Naive thymus-derived CD4-positive, alpha-beta T cell (primary cell): Measurements from ENCODE around the gene CACNA1G. TPM values are rescaled to one million over a fixed set of nuclear protein-coding genes. Genes with fewer than 3 reads are reported as not detected.

Experiments used
- ATAC-seq: fragments of 150-1000 bp; cut with Tn5 transposase; 2 replicates; pipeline ENCODE4 v1.10.0; 2021; ENCODE audit warnings: mild to moderate bottlenecking, moderate library complexity
- CTCF ChIA-PET: fragments of 350-600 bp; sonication (Branson Sonifier 250); formaldehyde crosslinking; loops from one replicate; lab custom pipeline; 2021; ENCODE audit warnings: antibody characterized with exemption; lab: Charles Lee
- POLR2A ChIA-PET: fragments of 350-600 bp; sonication (Branson Sonifier 250); formaldehyde crosslinking; loops from one replicate; lab custom pipeline; 2021; ENCODE audit warnings: antibody characterized with exemption, inconsistent platforms; lab: Charles Lee
- DNase-seq, 9 donors: peaks; one replicate each; pipeline versions ENCODE4 v3.0.0 to v3.0.0-alpha.2; 2020 to 2022; ENCODE audit warnings: mixed read lengths in 1 of 9
- H3K27ac ChIP-seq: one replicate; pipeline ENCODE4 v1.7.0; 2013; ENCODE audit warnings: mild to moderate bottlenecking, low read depth, low read length, moderate library complexity
- H3K27me3 ChIP-seq, 2 donors: one replicate each; pipeline ENCODE4 v1.7.0; 2013; ENCODE audit warnings: low read length in 2 of 2, mild to moderate bottlenecking in 2 of 2, moderate library complexity in 2 of 2; ENCODE audit not compliant: control insufficient read depth in 2 of 2, insufficient read depth in 2 of 2
- H3K36me3 ChIP-seq, 3 experiments: 1 replicate in 2 of 3; 2 replicates in 1 of 3; pipeline ENCODE4 v1.7.0; 2013; ENCODE audit warnings: low read length in 3 of 3, mild to moderate bottlenecking in 3 of 3, moderate library complexity in 1 of 3; ENCODE audit not compliant: insufficient read depth in 3 of 3, control insufficient read depth in 2 of 3
- H3K4me1 ChIP-seq, 2 donors: one replicate each; pipeline ENCODE4 v1.7.0; 2013; ENCODE audit warnings: low read length in 2 of 2, mild to moderate bottlenecking in 2 of 2, moderate library complexity in 1 of 2; ENCODE audit not compliant: control insufficient read depth in 2 of 2, insufficient read depth in 2 of 2
- H3K4me3 ChIP-seq: 2 replicates; pipeline ENCODE4 v1.7.0; 2013; ENCODE audit warnings: mild to moderate bottlenecking, low read length
- H3K9me3 ChIP-seq, 3 experiments: 1 replicate in 2 of 3; 2 replicates in 1 of 3; pipeline ENCODE4 v1.7.0; 2013; ENCODE audit warnings: low read length in 3 of 3; ENCODE audit not compliant: control insufficient read depth in 2 of 3
- H3K27ac Mint-ChIP-seq, 9 donors: one replicate each; pipeline ENCODE4 v1.8.0; 2020 to 2022; ENCODE audit warnings: mixed read lengths in 9 of 9, mild to moderate bottlenecking in 8 of 9, moderate library complexity in 5 of 9, inconsistent platforms in 2 of 9
- H3K27me3 Mint-ChIP-seq, 5 donors: one replicate each; pipeline ENCODE4 v1.8.0; 2021 to 2022; ENCODE audit warnings: mixed read lengths in 5 of 5, mild to moderate bottlenecking in 1 of 5
- H3K36me3 Mint-ChIP-seq, 5 donors: one replicate each; pipeline ENCODE4 v1.8.0; 2020 to 2022; ENCODE audit warnings: mixed read lengths in 5 of 5, mild to moderate bottlenecking in 3 of 5, inconsistent platforms in 1 of 5
- H3K4me1 Mint-ChIP-seq, 7 donors: one replicate each; pipeline ENCODE4 v1.8.0; 2020 to 2022; ENCODE audit warnings: mixed read lengths in 7 of 7, mild to moderate bottlenecking in 3 of 7, inconsistent platforms in 1 of 7
- H3K4me3 Mint-ChIP-seq, 10 donors: one replicate each; pipeline ENCODE4 v1.8.0; 2020 to 2022; ENCODE audit warnings: mild to moderate bottlenecking in 10 of 10, mixed read lengths in 10 of 10, moderate library complexity in 6 of 10, inconsistent platforms in 2 of 10
- H3K9me3 Mint-ChIP-seq, 11 donors: one replicate each; pipeline ENCODE4 v1.8.0; 2020 to 2022; ENCODE audit warnings: mixed read lengths in 11 of 11, mild to moderate bottlenecking in 4 of 11, inconsistent platforms in 1 of 11, moderate library complexity in 1 of 11
- intact Hi-C, 2 donors: fragments of 100-400 bp; cut with micrococcal nuclease; formaldehyde crosslinking; loops; one replicate each; pipeline ENCODE4 v1.15.1; 2023
- polyA plus RNA-seq, 2 donors: library from polyadenylated mRNA; unstranded; fragments of 300-500 nt; fragmentation: Illumina TruSeq; gene quantifications; one replicate each; pipeline ENCODE4 v1.2.3, GENCODE V29; 2021
- total RNA-seq, 6 experiments: library from RNA in 5 of 6; stranded (reverse) in 5 of 6; gene quantifications; 1 replicate in 5 of 6; 2 replicates in 1 of 6; pipeline ENCODE4 v1.2.3 and lab custom pipeline; 2021 to 2026

Gene CACNA1G
- total and polyA plus RNA-seq, 7 experiments from 2014 or later = not detected

DNA sequence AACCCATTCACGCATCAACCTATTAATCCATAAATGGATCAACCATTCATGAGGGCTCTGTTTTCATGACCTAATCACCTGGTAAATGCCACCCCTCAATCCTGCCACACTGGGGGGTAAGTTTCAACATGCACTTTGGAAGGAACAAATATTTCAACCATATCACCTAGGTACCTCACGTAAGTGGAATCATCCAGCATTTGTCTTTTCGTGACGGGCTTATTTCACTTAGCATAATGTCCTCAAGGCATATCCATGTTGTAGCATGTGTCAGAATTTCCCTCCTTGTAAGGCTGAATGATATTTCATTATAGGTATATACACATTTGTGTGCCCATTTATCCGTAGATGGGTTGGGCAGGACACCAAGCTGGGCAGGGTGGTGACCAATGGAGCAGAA, 111.6 kb downstream of the CACNA1G start:
- CTCF ChIA-PET = interaction anchor here (0.6 kb wide), 1 partner anchor 24 kb away, joined by 4 read pairs; no protein-coding TSS in a partner anchor
- Histone ChIP-seq H3K4me3 (no peak overlapping the region), H3K9me3 (no peaks in the 10 kb centered on the region), H3K36me3 (no peaks in the 10 kb centered on the region), H3K27me3 (no peaks in the 10 kb centered on the region), H3K27ac (no peak overlapping the region), H3K4me1 (no peaks in the 10 kb centered on the region)
- DNase-seq = no peak
- intact Hi-C loops = no loop called here
- Mint-ChIP-seq H3K27ac (no peak overlapping the region), H3K27me3 (peaks cover 0 to 4% (median under 1%) of the 10 kb centered on the region in 5 donors), H3K4me1 (peaks cover 0 to 7% (median 0%) of the 10 kb centered on the region in 7 donors), H3K9me3 (no peaks in the 10 kb centered on the region), H3K36me3 (no peaks in the 10 kb centered on the region), H3K4me3 (no peak overlapping the region)
- POLR2A ChIA-PET = interaction anchor here (0.6 kb wide), 1 partner anchor 604 kb away, joined by 5 read pairs; no protein-coding TSS in a partner anchor
- ATAC-seq = no peak

- Histone ChIP-seq H3K4me1 (no peaks in the 10 kb centered on the region), H3K27me3 (no peaks in the 10 kb centered on the region), H3K9me3 (no peaks in the 10 kb centered on the region), H3K27ac (no peak overlapping the region), H3K36me3 (no peaks in the 10 kb centered on the region), H3K4me3 (no peak overlapping the region)
- H3K27ac Mint-ChIP-seq = no peak overlapping the region
- H3K9me3 Mint-ChIP-seq = no peaks in the 10 kb centered on the region
- intact Hi-C loops = no loop called here
- no peak overlapping the region for H3K4me3 Mint-ChIP-seq
- peaks cover 0 to 5% (median 0%) of the 10 kb centered on the region in 7 donors for H3K4me1 Mint-ChIP-seq
- ATAC-seq (no peak), DNase-seq (no peak)
- ChIA-PET CTCF (no interaction called here), POLR2A (no interaction called here)
- peaks cover 0 to 8% (median 4%) of the 10 kb centered on the region in 5 donors for H3K27me3 Mint-ChIP-seq
- no peaks in the 10 kb centered on the region for H3K36me3 Mint-ChIP-seq
Measured at GRCh38 chr17:50672831-50673551, 112.5 kb downstream of the CACNA1G start.

GRCh38 chr17:50675190-50675589, 114.7 kb downstream of the CACNA1G start:
- no peaks in the 10 kb centered on the region for H3K4me1 ChIP-seq
- no peak overlapping the region for H3K27ac ChIP-seq
- intact Hi-C loops = no loop called here
- H3K27me3 Mint-ChIP-seq = peaks cover 4 to 19% (median 13%) of the 10 kb centered on the region in 5 donors
- ChIA-PET POLR2A (no interaction called here), CTCF (no interaction called here)
- no peak overlapping the region for H3K4me3 ChIP-seq
- H3K27me3 ChIP-seq = no peaks in the 10 kb centered on the region
- no peak overlapping the region for H3K27ac Mint-ChIP-seq
- ATAC-seq = no peak
- no peaks in the 10 kb centered on the region for H3K9me3 Mint-ChIP-seq
- H3K36me3 ChIP-seq = no peaks in the 10 kb centered on the region
- no peak overlapping the region for H3K4me3 Mint-ChIP-seq
- H3K36me3 Mint-ChIP-seq = no peaks in the 10 kb centered on the region
- no peak for DNase-seq
- H3K9me3 ChIP-seq = no peaks in the 10 kb centered on the region
- no peaks in the 10 kb centered on the region for H3K4me1 Mint-ChIP-seq

DNA sequence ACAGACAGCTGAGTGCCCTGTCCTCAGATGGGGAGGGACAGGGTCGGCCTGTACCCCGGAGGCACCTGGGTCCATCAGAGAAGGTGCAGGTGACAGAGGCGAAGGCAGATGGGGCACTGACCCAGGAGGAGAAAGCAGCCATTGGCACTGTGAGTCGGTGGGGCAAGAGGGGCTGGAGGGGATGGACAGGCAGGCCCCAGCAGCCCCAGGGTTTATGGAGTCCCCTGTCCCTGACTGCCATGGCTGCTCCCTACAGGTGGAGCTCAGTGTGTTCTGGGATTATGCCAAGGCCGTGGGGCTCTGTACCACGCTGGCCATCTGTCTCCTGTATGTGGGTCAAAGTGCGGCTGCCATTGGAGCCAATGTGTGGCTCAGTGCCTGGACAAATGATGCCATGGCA, 115.1 kb downstream of the CACNA1G start:
- POLR2A ChIA-PET = no interaction called here
- intact Hi-C loops = no loop called here
- H3K4me3 Mint-ChIP-seq = no peak overlapping the region
- Histone ChIP-seq H3K27ac (no peak overlapping the region), H3K9me3 (no peaks in the 10 kb centered on the region), H3K4me1 (no peaks in the 10 kb centered on the region), H3K36me3 (no peaks in the 10 kb centered on the region), H3K27me3 (no peaks in the 10 kb centered on the region), H3K4me3 (no peak overlapping the region)
- no peaks in the 10 kb centered on the region for H3K36me3 Mint-ChIP-seq
- H3K9me3 Mint-ChIP-seq = no peaks in the 10 kb centered on the region
- CTCF ChIA-PET = no interaction called here
- H3K4me1 Mint-ChIP-seq = peaks cover 0 to 3% (median 0%) of the 10 kb centered on the region in 7 donors
- H3K27ac Mint-ChIP-seq = no peak overlapping the region
- DNase-seq (no peak), ATAC-seq (no peak)
- peaks cover 7 to 19% (median 17%) of the 10 kb centered on the region in 5 donors for H3K27me3 Mint-ChIP-seq

GRCh38 chr17:50676065-50676975, 115.8 kb downstream of the CACNA1G start:
- intact Hi-C loops = no loop called here
- Histone ChIP-seq H3K27me3 (no peaks in the 10 kb centered on the region), H3K27ac (no peak overlapping the region), H3K36me3 (no peaks in the 10 kb centered on the region), H3K9me3 (no peaks in the 10 kb centered on the region), H3K4me3 (no peak overlapping the region), H3K4me1 (no peaks in the 10 kb centered on the region)
- Mint-ChIP-seq H3K4me1 (peaks cover 3 to 6% (median 3%) of the 10 kb centered on the region in 7 donors), H3K27ac (no peak overlapping the region), H3K4me3 (no peak overlapping the region), H3K9me3 (no peaks in the 10 kb centered on the region), H3K27me3 (peaks cover 11 to 22% (median 19%) of the 10 kb centered on the region in 5 donors), H3K36me3 (no peaks in the 10 kb centered on the region)
- ATAC-seq (no peak), DNase-seq (no peak)
- ChIA-PET CTCF (no interaction called here), POLR2A (no interaction called here)
